Measurements from ENCODE around the gene TMPRSS5.
A peak's percentile ranks its signal among the peaks of the same experiment; 100 is the strongest.

Gene TMPRSS5

DNA sequence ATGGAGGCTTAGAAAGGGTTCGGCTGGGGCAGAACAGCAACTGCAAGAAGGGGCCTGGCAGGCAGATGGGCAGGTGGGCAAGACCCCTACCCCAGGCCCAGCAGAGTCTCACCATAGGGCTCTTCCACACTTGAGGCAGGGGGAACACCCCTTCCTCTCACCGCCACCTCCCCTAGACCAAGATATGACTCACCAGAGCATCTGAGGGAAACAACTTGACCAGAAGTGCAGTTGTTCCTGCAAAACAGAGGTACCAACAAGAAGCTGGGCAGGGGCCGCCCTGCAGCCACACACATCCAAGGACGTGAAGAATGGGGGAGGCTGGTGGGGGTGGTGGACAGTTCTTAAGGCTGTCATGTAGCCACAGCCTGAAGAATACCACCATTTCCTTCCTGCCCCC is 10.9 kb downstream of the TMPRSS5 start:
- H3K4me1 ChIP-seq (ENCODE audit: control insufficient read depth, low read depth, low read length) = peaks cover 2% of the 10 kb centered on the region
- H4K8ac ChIP-seq (ENCODE audit: low read depth, low read length) = no peak overlapping the region
- no peaks in the 10 kb centered on the region for H3K79me1 ChIP-seq (ENCODE audit: low read length)
- no peak overlapping the region for H3K9ac ChIP-seq (ENCODE audit: low read length)
- no peak for DNase-seq
- WGBS (ENCODE audit: extremely low coverage, insufficient coverage, low lambda C conversion rate) = no CpG with 5 or more reads among the region's 4 CpGs
- no peaks in the 10 kb centered on the region for H3K27me3 ChIP-seq (ENCODE audit: insufficient read depth, low read length, poor library complexity)
- no peak overlapping the region for H3K27ac ChIP-seq (ENCODE audit: low read depth, low read length)
- H4K5ac ChIP-seq (ENCODE audit: low read length) = no peak overlapping the region
- H3K4me2 ChIP-seq (ENCODE audit: low read length) = no peak overlapping the region
- H3K56ac ChIP-seq (ENCODE audit: low read length) = no peak overlapping the region
- no peak overlapping the region for H2AK5ac ChIP-seq (ENCODE audit: low read length)
- H2BK15ac ChIP-seq (replicated peaks; ENCODE audit: low read depth) = no peak overlapping the region
- H2BK120ac ChIP-seq (ENCODE audit: low read depth, low read length) = no peak overlapping the region
- no peaks in the 10 kb centered on the region for H3K36me3 ChIP-seq (ENCODE audit: control insufficient read depth, insufficient read depth, low read length)
- H3K4ac ChIP-seq (ENCODE audit: low read depth, low read length) = no peak overlapping the region
- no peaks in the 10 kb centered on the region for H3K79me2 ChIP-seq (ENCODE audit: control insufficient read depth, insufficient read depth, low read length)
- no peak overlapping the region for H3K23ac ChIP-seq (ENCODE audit: low read length)
- no peak overlapping the region for H3K4me3 ChIP-seq (ENCODE audit: low read length)
- H3K18ac ChIP-seq (ENCODE audit: low read length) = no peak overlapping the region
- no peak overlapping the region for H2BK5ac ChIP-seq (ENCODE audit: low read length)

- Histone ChIP-seq H4K5ac (ENCODE audit: low read length) (no peak overlapping the region), H3K4me1 (ENCODE audit: control insufficient read depth, low read depth, low read length) (peaks cover 2% of the 10 kb centered on the region), H3K9ac (ENCODE audit: low read length) (no peak overlapping the region), H3K27me3 (ENCODE audit: insufficient read depth, low read length, poor library complexity) (no peaks in the 10 kb centered on the region), H2BK5ac (ENCODE audit: low read length) (no peak overlapping the region), H3K27ac (ENCODE audit: low read depth, low read length) (no peak overlapping the region), H3K79me1 (ENCODE audit: low read length) (no peaks in the 10 kb centered on the region), H3K4me3 (ENCODE audit: low read length) (no peak overlapping the region), H3K4ac (ENCODE audit: low read depth, low read length) (no peak overlapping the region), H4K8ac (ENCODE audit: low read depth, low read length) (no peak overlapping the region), H2AK5ac (ENCODE audit: low read length) (no peak overlapping the region), H3K18ac (ENCODE audit: low read length) (no peak overlapping the region), H3K23ac (ENCODE audit: low read length) (no peak overlapping the region), H3K36me3 (ENCODE audit: control insufficient read depth, insufficient read depth, low read length) (no peaks in the 10 kb centered on the region), H2BK120ac (ENCODE audit: low read depth, low read length) (no peak overlapping the region), H2BK15ac (replicated peaks; ENCODE audit: low read depth) (no peak overlapping the region), H3K79me2 (ENCODE audit: control insufficient read depth, insufficient read depth, low read length) (no peaks in the 10 kb centered on the region), H3K56ac (ENCODE audit: low read length) (no peak overlapping the region), H3K4me2 (ENCODE audit: low read length) (no peak overlapping the region)
- no CpG with 5 or more reads among the region's 12 CpGs for WGBS (ENCODE audit: extremely low coverage, insufficient coverage, low lambda C conversion rate)
- DNase-seq = no peak
Measured at GRCh38 chr11:113694390-113694789, 11.7 kb downstream of the TMPRSS5 start.

GRCh38 chr11:113693030-113693429 is 13.1 kb downstream of the TMPRSS5 start:
- Histone ChIP-seq H3K4ac (ENCODE audit: low read depth, low read length) (no peak overlapping the region), H3K4me2 (ENCODE audit: low read length) (no peak overlapping the region), H3K9ac (ENCODE audit: low read length) (no peak overlapping the region), H3K56ac (ENCODE audit: low read length) (no peak overlapping the region), H3K79me2 (ENCODE audit: control insufficient read depth, insufficient read depth, low read length) (no peaks in the 10 kb centered on the region), H3K18ac (ENCODE audit: low read length) (no peak overlapping the region), H3K4me1 (ENCODE audit: control insufficient read depth, low read depth, low read length) (peaks cover 2% of the 10 kb centered on the region), H3K23ac (ENCODE audit: low read length) (no peak overlapping the region), H4K8ac (ENCODE audit: low read depth, low read length) (no peak overlapping the region), H3K27ac (ENCODE audit: low read depth, low read length) (no peak overlapping the region), H2BK15ac (replicated peaks; ENCODE audit: low read depth) (no peak overlapping the region), H3K4me3 (ENCODE audit: low read length) (no peak overlapping the region), H2BK120ac (ENCODE audit: low read depth, low read length) (no peak overlapping the region), H3K36me3 (ENCODE audit: control insufficient read depth, insufficient read depth, low read length) (no peaks in the 10 kb centered on the region), H2BK5ac (ENCODE audit: low read length) (no peak overlapping the region), H4K5ac (ENCODE audit: low read length) (no peak overlapping the region), H2AK5ac (ENCODE audit: low read length) (no peak overlapping the region), H3K27me3 (ENCODE audit: insufficient read depth, low read length, poor library complexity) (no peaks in the 10 kb centered on the region), H3K79me1 (ENCODE audit: low read length) (no peaks in the 10 kb centered on the region)
- no CpG with 5 or more reads among the region's 13 CpGs for WGBS (ENCODE audit: extremely low coverage, insufficient coverage, low lambda C conversion rate)
- no peak for DNase-seq

DNA sequence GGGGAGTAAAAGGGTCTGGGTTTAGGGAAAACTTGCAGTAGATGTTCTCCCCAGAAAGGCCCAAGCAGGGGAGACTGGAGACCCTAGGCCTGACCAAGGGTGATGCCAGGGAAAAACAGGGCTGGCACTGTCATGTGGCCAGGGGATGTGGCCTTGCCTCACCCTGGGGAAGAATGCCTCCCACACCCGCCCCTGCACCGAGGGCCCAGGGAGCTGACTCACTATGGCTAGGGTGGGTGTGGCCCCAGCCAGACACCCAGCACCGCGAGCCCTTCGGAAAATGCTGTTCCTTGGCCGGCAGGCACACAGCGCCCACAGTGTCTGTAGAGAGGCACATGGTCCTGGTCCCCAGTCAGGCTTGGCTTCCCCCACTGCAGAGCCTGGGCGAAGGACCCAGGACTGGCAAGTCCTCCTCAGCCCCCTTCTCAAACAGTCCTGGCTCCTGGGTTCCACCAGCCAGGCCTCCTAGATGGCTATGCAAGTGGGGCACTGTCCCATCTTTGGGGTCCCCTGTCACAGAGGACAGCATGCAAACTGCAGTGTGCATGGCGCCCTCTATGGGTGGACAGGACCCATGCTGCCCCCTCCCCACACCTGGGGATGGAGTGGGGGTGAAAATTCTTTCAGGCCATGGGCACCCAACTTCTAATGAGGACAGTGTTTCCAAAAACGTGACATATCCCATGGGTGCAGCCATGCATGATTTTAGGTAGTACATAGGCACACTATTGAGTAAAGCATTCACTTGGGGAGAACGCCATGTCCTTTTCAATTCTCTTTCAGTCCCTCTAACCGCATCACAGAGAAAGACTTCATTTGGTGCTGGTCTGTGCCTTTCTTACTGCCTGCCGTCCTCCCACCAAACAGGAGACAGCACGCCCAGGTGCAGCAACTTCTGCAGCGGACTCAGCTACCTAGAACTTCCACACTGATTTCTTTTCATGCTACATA is 15.2 kb downstream of the TMPRSS5 start:
- Histone ChIP-seq H3K27ac (ENCODE audit: low read depth, low read length) (no peak overlapping the region), H2BK15ac (replicated peaks; ENCODE audit: low read depth) (no peak overlapping the region), H3K4ac (ENCODE audit: low read depth, low read length) (no peak overlapping the region), H3K9ac (ENCODE audit: low read length) (no peak overlapping the region), H3K27me3 (ENCODE audit: insufficient read depth, low read length, poor library complexity) (no peaks in the 10 kb centered on the region), H3K4me1 (ENCODE audit: control insufficient read depth, low read depth, low read length) (peaks cover 2% of the 10 kb centered on the region), H3K36me3 (ENCODE audit: control insufficient read depth, insufficient read depth, low read length) (no peaks in the 10 kb centered on the region), H3K23ac (ENCODE audit: low read length) (no peak overlapping the region), H2BK120ac (ENCODE audit: low read depth, low read length) (no peak overlapping the region), H3K18ac (ENCODE audit: low read length) (no peak overlapping the region), H2BK5ac (ENCODE audit: low read length) (no peak overlapping the region), H3K4me3 (ENCODE audit: low read length) (no peak overlapping the region), H3K56ac (ENCODE audit: low read length) (peak overlapping the region; percentile 44), H4K5ac (ENCODE audit: low read length) (no peak overlapping the region), H4K8ac (ENCODE audit: low read depth, low read length) (no peak overlapping the region), H3K4me2 (ENCODE audit: low read length) (no peak overlapping the region), H3K79me1 (ENCODE audit: low read length) (no peaks in the 10 kb centered on the region), H3K79me2 (ENCODE audit: control insufficient read depth, insufficient read depth, low read length) (no peaks in the 10 kb centered on the region), H2AK5ac (ENCODE audit: low read length) (no peak overlapping the region)
- DNase-seq = peak; percentile 66
- no CpG with 5 or more reads among the region's 15 CpGs for WGBS (ENCODE audit: extremely low coverage, insufficient coverage, low lambda C conversion rate)

GRCh38 chr11:113689768-113690618 is 16.1 kb downstream of the TMPRSS5 start:
- Histone ChIP-seq H4K5ac (ENCODE audit: low read length) (no peak overlapping the region), H3K36me3 (ENCODE audit: control insufficient read depth, insufficient read depth, low read length) (no peaks in the 10 kb centered on the region), H4K8ac (ENCODE audit: low read depth, low read length) (no peak overlapping the region), H3K79me1 (ENCODE audit: low read length) (no peaks in the 10 kb centered on the region), H3K56ac (ENCODE audit: low read length) (peak overlapping the region; percentile 44), H3K4me3 (ENCODE audit: low read length) (no peak overlapping the region), H3K27ac (ENCODE audit: low read depth, low read length) (no peak overlapping the region), H3K23ac (ENCODE audit: low read length) (no peak overlapping the region), H3K79me2 (ENCODE audit: control insufficient read depth, insufficient read depth, low read length) (no peaks in the 10 kb centered on the region), H3K4me1 (ENCODE audit: control insufficient read depth, low read depth, low read length) (peaks cover 2% of the 10 kb centered on the region), H3K4me2 (ENCODE audit: low read length) (no peak overlapping the region), H3K27me3 (ENCODE audit: insufficient read depth, low read length, poor library complexity) (no peaks in the 10 kb centered on the region), H2BK5ac (ENCODE audit: low read length) (no peak overlapping the region), H2BK15ac (replicated peaks; ENCODE audit: low read depth) (no peak overlapping the region), H3K4ac (ENCODE audit: low read depth, low read length) (no peak overlapping the region), H3K18ac (ENCODE audit: low read length) (no peak overlapping the region), H2BK120ac (ENCODE audit: low read depth, low read length) (no peak overlapping the region), H3K9ac (ENCODE audit: low read length) (no peak overlapping the region), H2AK5ac (ENCODE audit: low read length) (no peak overlapping the region)
- WGBS (ENCODE audit: extremely low coverage, insufficient coverage, low lambda C conversion rate) = no CpG with 5 or more reads among the region's 19 CpGs
- DNase-seq = no peak
